Left lung (tissue), 10 donors: ENCODE data around the gene TWIST2. TPM values are rescaled to one million over a fixed set of nuclear protein-coding genes. Genes with fewer than 3 reads are reported as not detected.

ENCODE experiments used
- ATAC-seq: fragments of 200-7000 bp; cut with Tn5 transposase; one replicate; pipeline ENCODE4 v1.9.1; 2020; ENCODE audit warnings: moderate library complexity
- DNase-seq, 4 donors: peaks; one replicate each; pipeline ENCODE4 v3.0.0-alpha.2; 2013 to 2020
- H3K27ac ChIP-seq, 2 donors: fragments of 200-600 bp; sonication (generic) in 1 of 2; one replicate each; pipeline versions ENCODE4 v1.5.0 to v1.8.0; 2020 to 2021
- H3K27me3 ChIP-seq, 2 donors: fragments of 200-600 bp; sonication (generic) in 1 of 2; one replicate each; pipeline versions ENCODE4 v1.5.0 to v1.8.0; 2020 to 2021
- H3K36me3 ChIP-seq, 2 donors: fragments of 200-600 bp; sonication (generic) in 1 of 2; one replicate each; pipeline versions ENCODE4 v1.5.0 to v1.8.0; 2020 to 2021
- H3K4me1 ChIP-seq, 2 donors: fragments of 200-600 bp; one replicate each; pipeline ENCODE4 v1.8.0; 2021
- H3K4me3 ChIP-seq, 2 donors: fragments of 200-600 bp; sonication (generic) in 1 of 2; one replicate each; pipeline versions ENCODE4 v1.5.0 to v1.8.0; 2020 to 2021; ENCODE audit warnings: mild to moderate bottlenecking in 1 of 2
- H3K9me3 ChIP-seq, 2 donors: fragments of 200-600 bp; sonication (generic) in 1 of 2; one replicate each; pipeline versions ENCODE4 v1.5.0 to v1.8.0; 2020 to 2021
- CTCF ChIP-seq, 2 donors: fragments of 200-600 bp; sonication (generic) in 1 of 2; IDR thresholded peaks; one replicate each; pipeline versions ENCODE4 v1.5.0 to v1.8.0; 2021; ENCODE audit warnings: antibody characterized with exemption in 2 of 2
- intact Hi-C, 2 donors: fragments of 100-400 bp; cut with DNase I; formaldehyde crosslinking; loops; one replicate each; pipeline versions ENCODE4 v1.11.2 to v1.14.2; 2022
- polyA plus RNA-seq, 6 donors: library from polyadenylated mRNA; unstranded; fragments of 120-200 nt; gene quantifications; one replicate each; pipeline ENCODE4 v1.2.1, GENCODE V29; 2013; ENCODE audit not compliant: insufficient read length in 6 of 6
- total RNA-seq, 2 donors: library from RNA; stranded (reverse); fragmentation: NEBNext Ultra II Directional; extraction: Animal tissue kit (Norgen Biotek cat#: 25700); gene quantifications; one replicate each; pipeline ENCODE4 v1.2.1, GENCODE V29; 2021
- donor health status: DM: no; HTN: yes; CAD: no.
- donor health status: DM: no; HTN: no; CAD: no.

Gene TWIST2
- total and polyA plus RNA-seq, 8 donors = 4.0 to 12.8 (median 5.3) TPM

DNA sequence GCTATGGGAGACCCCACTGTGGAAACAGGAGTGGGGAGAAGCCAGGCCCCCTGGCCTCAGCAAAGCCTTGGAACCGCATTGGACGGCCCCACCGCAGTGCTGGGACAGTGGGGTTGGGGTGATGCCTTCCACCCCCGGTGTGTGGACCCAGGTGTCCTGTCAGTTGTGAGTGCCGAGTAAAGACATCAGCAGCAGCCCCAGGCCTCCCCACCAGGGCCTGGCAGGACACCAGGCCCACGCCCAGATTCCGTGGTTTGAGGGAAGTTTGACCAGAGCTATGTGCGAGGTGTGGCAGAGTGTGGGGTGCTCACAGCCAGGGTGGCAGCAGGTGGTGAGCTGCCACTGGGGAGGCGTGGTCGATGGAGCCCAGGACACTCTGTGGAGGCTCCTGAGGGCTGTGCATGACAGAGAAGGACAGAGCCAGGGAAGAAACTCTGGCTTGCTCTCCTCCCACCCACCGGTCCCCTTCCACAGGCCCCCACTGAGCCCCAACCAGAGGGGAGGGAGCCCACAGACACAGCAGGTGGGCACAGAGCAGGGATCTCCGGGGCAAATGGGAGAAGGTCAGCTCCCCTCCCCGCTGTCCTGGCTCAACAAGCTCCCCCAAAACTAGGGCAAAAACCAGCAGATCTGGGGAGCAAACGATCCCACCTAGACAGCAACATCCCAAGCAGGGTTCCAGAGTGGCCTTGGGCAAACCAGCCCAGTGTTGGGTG, 69.1 kb downstream of the TWIST2 start:
- Histone ChIP-seq H3K36me3 (no peaks in the 10 kb centered on the region), H3K27ac (no peak overlapping the region), H3K9me3 (no peaks in the 10 kb centered on the region), H3K27me3 (peaks cover 0 to 25% of the 10 kb centered on the region in 2 donors), H3K4me1 (no peaks in the 10 kb centered on the region), H3K4me3 (no peak overlapping the region)
- intact Hi-C loops = no loop called here
- DNase-seq (peak in 2 of 4 donors; percentile 26 to 69), ATAC-seq (no peak)
- no peak for TF ChIP-seq CTCF (IDR thresholded peaks at IDR 0.05)

- peak in 1 of 4 donors; percentile 3 for DNase-seq
- Histone ChIP-seq H3K36me3 (no peaks in the 10 kb centered on the region), H3K9me3 (no peaks in the 10 kb centered on the region), H3K27me3 (peaks cover 0 to 32% of the 10 kb centered on the region in 2 donors), H3K27ac (no peak overlapping the region), H3K4me3 (no peak overlapping the region), H3K4me1 (no peaks in the 10 kb centered on the region)
- intact Hi-C loops = no loop called here
- TF ChIP-seq CTCF (IDR thresholded peaks at IDR 0.05) = no peak
- ATAC-seq = no peak
These were observed 71.4 kb downstream of the TWIST2 start for GRCh38 chr2:238919307-238919706.

- intact Hi-C loops = no loop called here
- H3K4me3 ChIP-seq = no peak overlapping the region
- no peak overlapping the region for H3K27ac ChIP-seq
- H3K4me1 ChIP-seq = no peaks in the 10 kb centered on the region
- H3K9me3 ChIP-seq = no peaks in the 10 kb centered on the region
- no peak for DNase-seq
- H3K27me3 ChIP-seq = peaks cover 0 to 33% of the 10 kb centered on the region in 2 donors
- ATAC-seq = no peak
- no peaks in the 10 kb centered on the region for H3K36me3 ChIP-seq
- TF ChIP-seq CTCF (IDR thresholded peaks at IDR 0.05) = no peak
These were observed 72.2 kb downstream of the TWIST2 start for GRCh38 chr2:238920053-238920452.

DNA sequence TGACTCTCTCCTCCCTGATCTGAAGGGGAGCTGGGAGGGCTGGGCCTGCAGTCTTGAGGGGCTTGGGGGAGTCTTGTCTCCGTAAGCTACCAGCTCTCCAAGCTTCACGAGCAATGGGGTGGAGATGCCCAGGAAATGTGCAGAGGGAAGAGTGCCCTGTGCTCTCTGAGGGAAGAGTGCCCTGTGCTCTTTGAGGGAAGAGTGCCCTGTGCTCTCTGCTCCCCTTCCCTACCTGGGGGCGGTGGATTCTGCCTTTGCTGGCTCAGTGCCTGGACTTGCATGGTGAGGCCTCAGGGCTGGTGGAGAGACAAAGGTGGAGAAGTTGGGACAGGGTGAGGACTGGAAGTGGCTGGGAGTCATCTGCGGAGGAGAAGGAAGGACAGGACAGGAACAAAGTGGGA, 72.7 kb downstream of the TWIST2 start:
- intact Hi-C loops = no loop called here
- no peak overlapping the region for H3K27ac ChIP-seq
- no peak for TF ChIP-seq CTCF (IDR thresholded peaks at IDR 0.05)
- peak in 1 of 4 donors; percentile 10 for DNase-seq
- no peaks in the 10 kb centered on the region for H3K36me3 ChIP-seq
- H3K27me3 ChIP-seq = peaks cover 0 to 29% of the 10 kb centered on the region in 2 donors
- H3K9me3 ChIP-seq = no peaks in the 10 kb centered on the region
- no peak overlapping the region for H3K4me3 ChIP-seq
- no peak for ATAC-seq
- no peaks in the 10 kb centered on the region for H3K4me1 ChIP-seq

GRCh38 chr2:238921259-238921658, 73.4 kb downstream of the TWIST2 start:
- H3K9me3 ChIP-seq = no peaks in the 10 kb centered on the region
- ATAC-seq = no peak
- H3K4me1 ChIP-seq = no peaks in the 10 kb centered on the region
- intact Hi-C loops = no loop called here
- TF ChIP-seq CTCF (IDR thresholded peaks at IDR 0.05) = no peak
- H3K4me3 ChIP-seq = no peak overlapping the region
- no peaks in the 10 kb centered on the region for H3K36me3 ChIP-seq
- peak in 1 of 4 donors; percentile 13 for DNase-seq
- peaks cover 0 to 27% of the 10 kb centered on the region in 2 donors for H3K27me3 ChIP-seq
- no peak overlapping the region for H3K27ac ChIP-seq
